ENCODE measurements around the gene GAB2.
"Not testable (repeated sequence)": the region's sequence is repeated elsewhere in the genome, so short reads cannot be mapped to it uniquely, and the experiment has no call there.

The GAB2 gene

GRCh38 chr11:78417175-78417887, at the start of gene GAB2:
Gene GAB2, minus strand, starts transcription at chr11:78417820. Its CDS starts 100 bp downstream, at chr11:78417720.
- peak within 1 kb of the TSS; percentile 69 for H3K4me3 ChIP-seq (ENCODE audit: low read depth, low read length)

GRCh38 chr11:78467370-78467769, 49.8 kb upstream of the GAB2 start:
- no peak overlapping the region for H3K4me3 ChIP-seq (ENCODE audit: low read depth, low read length)

- H3K4me3 ChIP-seq (ENCODE audit: low read depth, low read length): no peak overlapping the region
These were observed 47.7 kb upstream of the GAB2 start for GRCh38 chr11:78465169-78465942.

GRCh38 chr11:78464787-78465168, 47.2 kb upstream of the GAB2 start:
- not testable (repeated sequence) for H3K4me3 ChIP-seq (ENCODE audit: low read depth, low read length)

- H3K4me3 ChIP-seq (ENCODE audit: low read depth, low read length): no peak overlapping the region
These were observed 42.9 kb upstream of the GAB2 start for GRCh38 chr11:78460471-78460870.

GRCh38 chr11:78459738-78460137, 42.1 kb upstream of the GAB2 start:
- H3K4me3 ChIP-seq (ENCODE audit: low read depth, low read length): no peak overlapping the region

- no peak overlapping the region for H3K4me3 ChIP-seq (ENCODE audit: low read depth, low read length)
These were observed 39.8 kb upstream of the GAB2 start for GRCh38 chr11:78457448-78457847.

- H3K4me3 ChIP-seq (ENCODE audit: low read depth, low read length): no peak overlapping the region
These were observed 35.7 kb upstream of the GAB2 start for GRCh38 chr11:78453140-78453935.

- no peak overlapping the region for H3K4me3 ChIP-seq (ENCODE audit: low read depth, low read length)
These were observed 33.9 kb upstream of the GAB2 start for GRCh38 chr11:78451371-78452150.

GRCh38 chr11:78450866-78451265, 33.2 kb upstream of the GAB2 start:
- H3K4me3 ChIP-seq (ENCODE audit: low read depth, low read length): no peak overlapping the region

- no peak overlapping the region for H3K4me3 ChIP-seq (ENCODE audit: low read depth, low read length)
These were observed 32.2 kb upstream of the GAB2 start for GRCh38 chr11:78449866-78450265.

- H3K4me3 ChIP-seq (ENCODE audit: low read depth, low read length): no peak overlapping the region
These were observed 28.6 kb upstream of the GAB2 start for GRCh38 chr11:78446210-78446609.

- no peak overlapping the region for H3K4me3 ChIP-seq (ENCODE audit: low read depth, low read length)
These were observed 27.1 kb upstream of the GAB2 start for GRCh38 chr11:78444726-78445125.

GRCh38 chr11:78441956-78442355, 24.3 kb upstream of the GAB2 start:
- H3K4me3 ChIP-seq (ENCODE audit: low read depth, low read length): no peak overlapping the region

GRCh38 chr11:78438298-78438975, 20.8 kb upstream of the GAB2 start:
- no peak overlapping the region for H3K4me3 ChIP-seq (ENCODE audit: low read depth, low read length)

- H3K4me3 ChIP-seq (ENCODE audit: low read depth, low read length): no peak overlapping the region
These were observed 15.3 kb upstream of the GAB2 start for GRCh38 chr11:78432956-78433355.

- H3K4me3 ChIP-seq (ENCODE audit: low read depth, low read length): no peak overlapping the region
These were observed 14.5 kb upstream of the GAB2 start for GRCh38 chr11:78432058-78432515.

GRCh38 chr11:78429660-78430059, 12.0 kb upstream of the GAB2 start:
- no peak overlapping the region for H3K4me3 ChIP-seq (ENCODE audit: low read depth, low read length)

GRCh38 chr11:78429209-78429608, 11.6 kb upstream of the GAB2 start:
- no peak overlapping the region for H3K4me3 ChIP-seq (ENCODE audit: low read depth, low read length)

GRCh38 chr11:78428773-78429172, 11.2 kb upstream of the GAB2 start:
- no peak overlapping the region for H3K4me3 ChIP-seq (ENCODE audit: low read depth, low read length)

Measured in iPS-11a (cell line).